KOPT-K1 (cell line): ENCODE results near the gene PLEKHO1.
"Not testable (repeated sequence)": the region's sequence is repeated elsewhere in the genome, so short reads cannot be mapped to it uniquely, and the experiment has no call there.

ENCODE experiments used
- H3K27ac ChIP-seq: fragments of 200-600 bp; sonication (generic); 2 replicates; pipeline ENCODE4 v1.5.1; 2016; ENCODE audit warnings: antibody characterized with exemption, mild to moderate bottlenecking, low read depth, low read length; ENCODE audit not compliant: poor library complexity, severe bottlenecking
- H3K36me3 ChIP-seq: fragments of 200-600 bp; sonication (generic); 2 replicates; pipeline ENCODE4 v1.5.1; 2017; ENCODE audit warnings: antibody characterized with exemption, mild to moderate bottlenecking, low read length, moderate library complexity; ENCODE audit not compliant: insufficient read depth
- H3K9me3 ChIP-seq: fragments of 200-600 bp; sonication (generic); 2 replicates; pipeline ENCODE4 v1.5.1; 2017; ENCODE audit warnings: antibody characterized with exemption, low read length, mild to moderate bottlenecking; ENCODE audit not compliant: insufficient read depth, poor library complexity, severe bottlenecking

Gene PLEKHO1

DNA sequence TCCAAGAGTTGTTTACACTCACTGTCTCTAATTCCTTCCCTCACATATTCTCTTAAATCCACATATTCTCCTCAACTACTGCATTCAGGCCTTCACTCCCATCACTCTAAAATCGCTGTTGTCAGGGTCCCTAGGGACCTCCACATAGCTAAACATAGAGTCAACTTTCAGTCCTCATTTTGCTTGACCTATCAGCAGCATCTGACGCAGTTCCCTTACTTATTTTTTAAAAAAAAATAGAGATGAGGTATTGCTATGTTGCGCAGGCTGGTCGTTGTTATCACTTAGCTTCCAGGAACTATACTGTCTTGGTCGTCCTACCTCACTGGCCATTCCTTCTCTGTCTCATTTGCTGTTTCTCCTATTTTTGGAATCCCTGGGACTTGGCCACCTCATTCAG lies 11.7 kb upstream of the PLEKHO1 start:
- Histone ChIP-seq H3K27ac (no peak overlapping the region), H3K9me3 (no peaks in the 10 kb centered on the region)

GRCh38 chr1:150141452-150141851 lies 8.3 kb upstream of the PLEKHO1 start:
- Histone ChIP-seq H3K27ac (no peak overlapping the region), H3K9me3 (no peaks in the 10 kb centered on the region), H3K36me3 (no peaks in the 10 kb centered on the region)

More for the DNA sequence above, 11.7 kb upstream of the PLEKHO1 start:
- no peaks in the 10 kb centered on the region; the same call in 1 of the 2 replicates for H3K36me3 ChIP-seq

DNA sequence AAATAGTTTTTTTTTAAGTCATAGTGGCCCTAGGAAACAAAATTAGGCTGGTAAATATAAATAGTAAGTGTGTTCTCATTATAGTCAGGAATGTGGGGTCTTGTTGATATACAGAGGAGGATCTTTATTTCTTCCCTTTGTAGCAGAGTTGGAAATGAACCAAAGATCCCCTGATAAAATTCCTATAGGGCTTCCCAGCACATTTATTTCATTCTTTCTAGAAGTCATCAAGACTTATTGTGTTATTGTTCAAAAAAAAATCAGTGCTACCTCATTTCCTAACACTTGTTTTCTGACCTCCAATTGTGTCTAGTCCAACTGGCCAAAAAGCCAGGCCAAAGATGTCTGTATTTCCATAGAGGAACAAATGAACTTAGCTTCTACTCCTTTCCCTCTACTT lies 7.6 kb upstream of the PLEKHO1 start:
- Histone ChIP-seq H3K36me3 (no peaks in the 10 kb centered on the region), H3K9me3 (no peaks in the 10 kb centered on the region), H3K27ac (no peak overlapping the region)

DNA sequence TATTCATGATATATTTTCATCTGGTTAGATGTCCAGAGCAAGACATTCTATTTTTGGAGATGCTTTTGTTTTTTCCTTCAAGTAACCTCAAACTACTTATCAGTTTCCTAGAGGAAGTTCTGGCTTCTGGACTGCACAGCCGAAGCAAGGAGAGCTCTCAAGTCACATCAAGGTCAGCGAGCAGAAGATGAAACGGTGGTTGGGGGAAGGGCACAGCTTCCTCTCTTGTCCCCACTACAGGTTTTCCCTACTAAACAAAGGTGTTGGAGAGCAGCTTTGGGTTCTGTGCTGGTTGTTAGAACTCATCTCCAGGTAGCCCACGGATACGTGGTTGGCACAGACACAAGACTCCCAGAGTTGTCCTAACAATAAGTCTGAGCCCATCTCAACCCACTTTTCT lies 5.1 kb upstream of the PLEKHO1 start:
- no peaks in the 10 kb centered on the region for H3K36me3 ChIP-seq
- H3K27ac ChIP-seq = no peak overlapping the region
- no peaks in the 10 kb centered on the region for H3K9me3 ChIP-seq

DNA sequence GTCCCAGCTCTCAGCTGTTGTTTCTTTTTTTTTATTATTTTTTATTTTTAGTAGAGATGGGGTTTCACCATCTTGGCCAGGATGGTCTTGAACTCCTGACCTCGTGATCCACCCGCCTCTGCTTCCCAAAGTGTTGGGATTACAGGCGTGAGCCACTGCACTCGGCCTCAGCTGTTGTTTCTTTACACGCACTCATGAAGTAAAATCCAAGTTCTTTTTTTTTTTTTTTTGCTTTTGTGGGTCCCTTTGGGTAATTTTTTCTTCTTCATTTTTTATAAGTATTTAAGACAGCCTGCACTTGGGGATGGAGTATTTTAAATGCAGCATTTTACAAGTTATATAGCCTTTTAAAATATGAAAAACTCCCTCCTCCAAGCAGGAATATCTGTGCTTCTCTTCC lies 3.7 kb upstream of the PLEKHO1 start:
- not testable (repeated sequence) for H3K9me3 ChIP-seq, H3K36me3 ChIP-seq, H3K27ac ChIP-seq

GRCh38 chr1:150146849-150147542 lies 2.7 kb upstream of the PLEKHO1 start:
- H3K9me3 ChIP-seq = no peaks in the 10 kb centered on the region
- no peak overlapping the region for H3K27ac ChIP-seq
- peaks cover 4% of the 10 kb centered on the region; the same call in 1 of the 2 replicates for H3K36me3 ChIP-seq

GRCh38 chr1:150148837-150149270 lies 862 bp upstream of the PLEKHO1 start:
- H3K27ac ChIP-seq = peak overlapping the region; percentile 100
- no peaks in the 10 kb centered on the region for H3K9me3 ChIP-seq
- H3K36me3 ChIP-seq = peaks cover 22% of the 10 kb centered on the region

DNA sequence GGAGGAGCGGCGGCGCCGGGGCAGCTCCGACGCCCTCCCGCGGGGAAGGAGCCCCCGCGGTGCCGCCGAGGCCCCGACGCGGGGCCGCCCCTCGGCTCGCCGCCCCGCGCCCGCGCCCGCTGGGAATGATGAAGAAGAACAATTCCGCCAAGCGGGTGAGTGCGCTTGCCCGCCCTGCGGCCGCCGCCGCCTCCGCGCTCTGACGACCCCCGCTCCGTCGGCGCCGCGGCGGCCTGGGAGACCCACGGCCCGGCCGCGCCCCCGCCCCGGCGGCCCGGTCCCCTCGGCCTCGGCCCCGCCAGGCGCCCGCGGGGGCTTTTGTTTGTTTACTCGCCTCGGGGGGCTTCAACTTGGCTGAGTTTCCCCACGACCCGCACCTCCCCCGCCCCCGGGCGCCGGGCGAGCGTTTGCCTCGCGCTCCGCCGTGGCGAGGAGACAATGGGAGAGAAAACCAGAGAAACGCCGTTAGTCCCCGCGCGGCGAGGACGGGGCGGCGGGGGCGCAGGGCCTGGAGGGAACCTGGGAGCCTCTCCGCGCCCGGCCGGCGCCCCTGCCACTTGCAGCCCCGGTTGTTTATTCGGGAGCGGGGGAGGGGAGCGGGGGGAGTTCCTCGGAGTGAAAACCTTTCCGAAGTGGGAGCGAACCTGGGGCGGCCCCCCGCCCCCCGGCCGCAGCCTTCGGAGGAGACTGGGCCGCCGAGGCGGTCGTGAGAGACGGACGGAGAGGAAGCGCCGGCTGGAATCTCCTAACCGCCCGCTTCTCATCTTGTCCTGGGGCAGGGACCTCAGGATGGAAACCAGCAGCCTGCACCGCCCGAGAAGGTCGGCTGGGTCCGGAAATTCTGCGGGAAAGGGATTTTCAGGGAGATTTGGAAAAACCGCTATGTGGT lies 661 bp downstream of the PLEKHO1 start:
- Histone ChIP-seq H3K36me3 (peaks cover 38% of the 10 kb centered on the region), H3K27ac (peak overlapping the region; percentile 100), H3K9me3 (no peaks in the 10 kb centered on the region)

DNA sequence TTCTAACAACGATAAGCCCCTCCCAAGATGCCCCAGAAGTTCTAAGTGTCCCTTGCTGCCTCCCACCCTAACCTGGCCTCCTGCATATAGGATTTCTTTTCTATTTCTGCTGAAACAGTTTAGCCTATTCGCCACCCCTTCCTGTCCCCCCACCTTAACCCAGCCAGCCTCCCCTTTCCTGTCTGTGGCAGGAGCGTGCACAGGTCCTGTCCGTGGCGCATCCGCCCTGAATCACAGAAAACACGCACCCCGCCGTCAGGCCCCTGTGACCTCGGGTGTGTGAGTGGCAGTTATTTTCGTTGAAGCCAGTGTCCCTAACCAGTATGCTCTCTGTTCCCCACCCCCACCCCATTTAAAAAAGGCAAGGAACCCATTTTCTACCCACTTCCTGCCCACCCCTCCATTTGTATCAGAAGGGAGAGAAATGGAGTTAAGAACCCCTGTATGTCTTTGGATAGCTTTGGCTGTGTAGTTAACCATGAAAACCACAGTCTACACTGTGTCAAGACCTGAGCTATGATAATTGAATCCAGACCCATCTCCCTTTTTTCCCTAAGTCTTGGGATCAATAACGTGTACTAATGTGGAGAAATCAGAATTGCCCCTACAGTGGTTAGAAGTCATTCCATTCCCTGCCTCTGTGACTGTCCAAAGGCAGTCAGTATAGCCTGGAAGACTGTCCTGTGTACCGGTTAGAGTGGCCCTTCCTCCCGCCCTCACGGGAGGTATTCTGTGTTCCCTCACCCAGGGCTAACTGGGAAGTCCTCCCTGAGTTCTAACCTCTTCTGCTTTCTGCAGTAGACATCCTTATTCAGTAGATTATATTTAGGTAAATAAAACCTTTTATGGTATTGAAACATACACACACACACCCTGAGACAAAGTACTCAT lies 1.8 kb downstream of the PLEKHO1 start:
- Histone ChIP-seq H3K27ac (peak overlapping the region; percentile 100), H3K9me3 (no peaks in the 10 kb centered on the region), H3K36me3 (peaks cover 49% of the 10 kb centered on the region)

DNA sequence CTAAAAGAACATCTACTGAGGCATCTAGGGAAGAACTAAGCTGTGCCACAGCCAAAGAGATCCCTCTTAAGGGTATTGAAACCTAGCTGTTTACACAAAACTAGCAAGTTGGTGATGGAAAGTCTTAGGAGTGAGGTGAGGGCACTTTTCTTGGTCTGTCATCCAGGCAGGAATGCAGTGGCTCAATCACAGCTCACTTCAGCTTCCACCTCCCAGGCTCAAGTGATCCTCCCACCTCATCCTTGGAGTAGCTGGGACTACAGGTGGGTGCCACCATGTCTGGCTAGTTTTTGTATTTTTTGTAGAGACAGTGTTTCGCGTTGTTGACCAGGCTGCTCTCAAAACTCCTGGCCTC lies 2.4 kb downstream of the PLEKHO1 start:
- Histone ChIP-seq H3K36me3 (peaks cover 55% of the 10 kb centered on the region), H3K9me3 (no peaks in the 10 kb centered on the region), H3K27ac (peak overlapping the region; percentile 100)

GRCh38 chr1:150152772-150153456 lies 3.2 kb downstream of the PLEKHO1 start:
- H3K27ac ChIP-seq = peak overlapping the region; percentile 100
- no peaks in the 10 kb centered on the region for H3K9me3 ChIP-seq
- peaks cover 63% of the 10 kb centered on the region for H3K36me3 ChIP-seq

DNA sequence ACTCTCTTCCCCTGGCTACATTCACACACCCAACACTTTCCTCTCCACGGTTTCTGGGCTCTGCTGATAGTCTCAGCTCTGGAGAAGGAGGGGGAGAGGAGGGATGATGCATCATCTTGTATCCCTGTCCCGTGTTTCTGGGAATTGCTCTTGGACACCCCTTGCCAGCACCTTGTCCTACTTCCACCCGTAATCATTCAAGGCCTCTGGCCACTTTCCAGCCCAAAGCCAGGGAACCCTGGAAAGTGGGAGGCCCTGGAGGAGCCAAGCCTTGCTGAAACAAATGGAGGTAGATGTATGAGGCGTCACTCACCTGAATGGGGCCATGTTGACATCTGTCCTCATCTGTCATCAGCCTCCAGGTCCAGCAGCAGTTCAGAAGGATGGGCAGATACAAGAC lies 4.4 kb downstream of the PLEKHO1 start:
- Histone ChIP-seq H3K27ac (peak overlapping the region; percentile 100), H3K36me3 (peaks cover 75% of the 10 kb centered on the region), H3K9me3 (no peaks in the 10 kb centered on the region)

GRCh38 chr1:150155413-150156071 lies 5.8 kb downstream of the PLEKHO1 start:
- Histone ChIP-seq H3K27ac (peak overlapping the region; percentile 100), H3K9me3 (no peaks in the 10 kb centered on the region), H3K36me3 (peaks cover 87% of the 10 kb centered on the region)
